Omental fat pad (tissue), 4 donors: ENCODE data around the gene BAZ2B. TPM values are rescaled to one million over a fixed set of nuclear protein-coding genes. Genes with fewer than 3 reads are reported as not detected.

Source experiments
- ATAC-seq: fragments of 150-250 bp; one replicate; pipeline ENCODE4 v1.9.1; 2016; ENCODE audit warnings: mild to moderate bottlenecking, moderate library complexity; ENCODE audit not compliant: low FRiP score
- DNase-seq: peaks from one replicate; pipeline ENCODE4 v3.0.0-alpha.2; 2019; ENCODE audit warnings: low spot score
- CTCF ChIP-seq, 3 donors: fragments of 450-650 bp; IDR thresholded peaks; one replicate each; pipeline ENCODE4 v1.5.1; 2016 to 2017; ENCODE audit warnings: antibody characterized with exemption in 3 of 3, mild to moderate bottlenecking in 3 of 3, moderate library complexity in 2 of 3
- total RNA-seq, 4 donors: library from RNA; depleted of rRNA; stranded (reverse); fragments of >200 nt; gene quantifications; one replicate each; pipeline ENCODE4 v1.1.0, GENCODE V29; 2016

The BAZ2B gene
- total RNA-seq, 4 donors from 2014 or later, result 47.3 to 147 (median 88.9) TPM

GRCh38 chr2:159441182-159441581 lies 175.2 kb downstream of the BAZ2B start:
- no peak for ATAC-seq
- TF ChIP-seq CTCF (IDR thresholded peaks at IDR 0.05), result no peak
- DNase-seq, result no peak

- ATAC-seq, result no peak
- no peak for DNase-seq
- no peak for TF ChIP-seq CTCF (IDR thresholded peaks at IDR 0.05)
These were observed 176.9 kb downstream of the BAZ2B start for GRCh38 chr2:159439421-159439820.

GRCh38 chr2:159438720-159439353 lies 177.5 kb downstream of the BAZ2B start:
- DNase-seq, result no peak
- TF ChIP-seq CTCF (IDR thresholded peaks at IDR 0.05), result no peak
- ATAC-seq, result no peak

GRCh38 chr2:159438284-159438683 lies 178.1 kb downstream of the BAZ2B start:
- no peak for ATAC-seq
- TF ChIP-seq CTCF (IDR thresholded peaks at IDR 0.05), result no peak
- DNase-seq, result no peak

GRCh38 chr2:159432610-159433009 lies 183.7 kb downstream of the BAZ2B start:
- DNase-seq, result no peak
- no peak for ATAC-seq
- no peak for TF ChIP-seq CTCF (IDR thresholded peaks at IDR 0.05)

GRCh38 chr2:159427048-159427447 lies 189.3 kb downstream of the BAZ2B start:
- DNase-seq (no peak), ATAC-seq (no peak)
- no peak for TF ChIP-seq CTCF (IDR thresholded peaks at IDR 0.05)

GRCh38 chr2:159419403-159419802 lies 196.9 kb downstream of the BAZ2B start:
- no peak for TF ChIP-seq CTCF (IDR thresholded peaks at IDR 0.05)
- no peak for ATAC-seq
- no peak for DNase-seq
